Fibroblast of skin of right biceps (primary cell): Measurements from ENCODE around the gene COASY.
A peak's percentile ranks its signal among the peaks of the same experiment; 100 is the strongest.

Source experiments
- DNase-seq: peaks from one replicate; pipeline ENCODE4 v3.0.0-alpha.2; 2013

COASY gene

DNA sequence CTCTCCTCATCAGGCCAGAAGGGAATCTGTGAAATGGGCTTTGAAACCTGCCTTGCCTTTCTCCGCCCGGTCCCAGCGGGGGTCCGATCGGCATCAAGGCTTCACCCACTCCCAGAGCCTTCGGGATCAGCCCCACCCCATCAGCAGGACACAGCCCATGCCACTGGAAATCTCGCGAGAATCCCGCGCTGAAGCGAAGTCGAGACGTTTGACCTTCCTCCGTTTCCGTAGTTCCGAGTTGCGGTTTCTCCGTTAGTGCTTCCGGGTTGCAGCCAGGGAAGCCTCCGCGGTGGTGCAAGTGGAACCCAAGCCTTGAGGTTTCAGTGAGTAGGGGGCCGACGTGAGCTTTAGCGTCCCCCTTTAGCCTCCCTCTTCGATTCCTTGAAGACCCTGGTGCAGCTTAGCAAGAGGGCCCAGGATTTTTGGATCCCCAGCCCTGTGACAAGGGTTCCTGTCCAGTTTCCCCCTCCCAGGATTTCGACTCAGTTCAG is at the start of gene COASY:
TSS of gene COASY (plus strand) at position 252 of the 491 bp plus-strand sequence. CDS start 475 bp downstream, outside the sequence.
- peak; percentile 99 for DNase-seq

DNA sequence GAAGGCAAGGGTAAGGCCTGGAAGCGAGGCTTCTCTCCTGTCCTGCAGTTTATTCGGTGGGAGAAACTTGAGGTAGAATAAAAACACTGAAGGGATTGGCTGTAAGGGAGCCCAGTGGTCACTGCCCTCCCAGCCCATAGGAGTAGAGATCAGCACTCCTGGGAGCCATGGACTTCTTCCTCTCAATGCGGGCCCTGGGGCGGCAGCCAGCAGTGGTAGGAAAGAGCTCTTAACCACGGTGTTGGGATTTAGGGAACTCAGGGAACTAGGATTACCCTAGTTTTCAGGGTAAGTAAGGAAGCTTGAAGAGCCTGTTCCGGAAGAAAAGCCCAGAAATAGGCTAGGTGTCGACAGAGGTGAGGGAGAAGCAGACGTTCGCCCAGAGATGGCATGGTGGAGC is 49.7 kb upstream of the COASY start:
- no peak for DNase-seq

- no peak for DNase-seq
Measured at GRCh38 chr17:42512733-42513251, 49.2 kb upstream of the COASY start.

DNA sequence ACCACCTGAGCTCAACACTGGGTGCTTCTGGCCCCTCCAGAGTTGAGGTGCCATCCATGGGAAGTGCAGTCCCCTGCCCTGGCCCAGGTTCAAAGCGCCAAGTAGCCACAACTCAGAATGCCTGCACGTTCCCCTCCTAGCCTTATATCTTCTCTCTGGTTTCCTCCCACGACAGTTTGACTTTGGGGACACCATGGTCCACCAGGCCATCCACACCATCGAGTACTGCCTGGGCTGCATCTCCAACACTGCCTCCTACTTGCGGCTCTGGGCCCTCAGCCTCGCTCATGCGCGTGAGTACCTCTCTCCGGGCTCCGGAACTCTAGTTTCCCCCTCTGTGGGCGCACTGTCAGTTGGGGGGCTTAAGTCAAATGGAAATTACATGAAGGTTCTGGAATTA is 48.3 kb upstream of the COASY start:
- DNase-seq, result no peak

GRCh38 chr17:42514279-42514678 is 47.7 kb upstream of the COASY start:
- DNase-seq, result no peak

GRCh38 chr17:42514867-42515266 is 47.1 kb upstream of the COASY start:
- no peak for DNase-seq

DNA sequence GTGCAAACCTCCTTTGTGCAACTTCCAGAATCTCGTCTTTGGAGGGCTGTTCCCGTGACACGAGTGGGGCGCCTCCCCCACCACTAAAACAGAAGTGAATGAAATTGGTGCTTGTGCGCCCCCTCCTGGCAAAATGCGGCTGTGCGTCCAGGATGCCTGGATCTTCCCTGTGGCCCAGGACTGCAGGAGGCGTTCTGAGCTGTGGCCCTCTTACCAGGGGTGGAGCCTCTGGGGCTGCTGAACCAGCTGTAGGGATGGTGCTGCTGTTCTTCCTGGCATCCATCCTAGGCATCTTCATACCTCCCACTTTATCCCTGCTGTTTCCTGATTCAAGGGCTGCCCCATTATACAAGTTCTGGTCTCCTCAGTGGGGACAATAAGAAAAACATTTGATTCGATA is 44.4 kb upstream of the COASY start:
- peak; percentile 93 for DNase-seq

- DNase-seq, result peak; percentile 99
Measured at GRCh38 chr17:42518046-42518754, 43.7 kb upstream of the COASY start.

- DNase-seq, result peak; percentile 49
Measured at GRCh38 chr17:42518755-42519545, 43.0 kb upstream of the COASY start.

GRCh38 chr17:42519546-42520491 is 42.1 kb upstream of the COASY start:
- DNase-seq, result peak; percentile 100

GRCh38 chr17:42520540-42520951 is 41.4 kb upstream of the COASY start:
- DNase-seq, result no peak

- peak; percentile 38 for DNase-seq
Measured at GRCh38 chr17:42521036-42521435, 40.9 kb upstream of the COASY start.

GRCh38 chr17:42521666-42522262 is 40.2 kb upstream of the COASY start:
- DNase-seq, result no peak

GRCh38 chr17:42522263-42522790 is 39.6 kb upstream of the COASY start:
- no peak for DNase-seq

- DNase-seq, result no peak
Measured at GRCh38 chr17:42522798-42523278, 39.1 kb upstream of the COASY start.

DNA sequence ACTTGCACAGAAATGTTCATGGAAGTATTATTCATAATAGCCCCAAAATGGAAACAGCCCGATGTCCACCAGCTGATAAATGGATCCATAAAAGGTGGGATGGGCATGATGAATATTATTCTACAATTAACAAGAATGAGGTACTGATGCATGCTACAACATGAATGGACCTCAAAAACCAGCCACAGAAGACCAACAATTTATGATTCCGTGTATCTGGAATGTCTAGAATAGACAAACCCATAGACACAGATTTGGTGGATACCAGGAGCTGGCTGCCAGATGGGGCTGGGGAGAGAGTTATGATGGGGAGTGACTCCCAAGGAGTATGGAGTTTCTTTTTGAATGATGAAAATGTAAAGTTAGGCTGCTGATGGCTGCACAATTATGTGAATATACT is 36.7 kb upstream of the COASY start:
- DNase-seq, result peak; percentile 93

DNA sequence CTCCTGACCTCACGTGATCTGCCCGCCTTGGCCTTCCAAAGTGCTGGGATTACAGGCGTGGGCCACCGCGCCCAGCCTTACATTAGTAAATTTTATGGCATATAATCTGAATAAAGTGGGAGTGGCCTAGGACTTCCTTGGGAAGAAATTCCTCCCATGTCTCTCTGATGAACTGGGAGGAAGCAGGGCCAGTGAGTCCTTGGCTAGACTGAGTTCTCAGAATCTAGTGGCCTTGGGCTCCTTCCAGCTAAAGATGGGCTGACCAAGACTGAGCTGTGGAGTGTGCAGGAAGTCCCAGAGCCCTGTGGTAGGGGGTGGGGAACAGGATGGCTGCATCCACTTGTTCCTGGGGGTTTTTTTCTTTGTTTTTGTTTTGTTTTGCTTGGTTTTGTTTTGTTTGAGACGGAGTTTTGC is 35.9 kb upstream of the COASY start:
- peak; percentile 84 for DNase-seq

GRCh38 chr17:42527932-42528331 is 34.0 kb upstream of the COASY start:
- DNase-seq, result no peak

DNA sequence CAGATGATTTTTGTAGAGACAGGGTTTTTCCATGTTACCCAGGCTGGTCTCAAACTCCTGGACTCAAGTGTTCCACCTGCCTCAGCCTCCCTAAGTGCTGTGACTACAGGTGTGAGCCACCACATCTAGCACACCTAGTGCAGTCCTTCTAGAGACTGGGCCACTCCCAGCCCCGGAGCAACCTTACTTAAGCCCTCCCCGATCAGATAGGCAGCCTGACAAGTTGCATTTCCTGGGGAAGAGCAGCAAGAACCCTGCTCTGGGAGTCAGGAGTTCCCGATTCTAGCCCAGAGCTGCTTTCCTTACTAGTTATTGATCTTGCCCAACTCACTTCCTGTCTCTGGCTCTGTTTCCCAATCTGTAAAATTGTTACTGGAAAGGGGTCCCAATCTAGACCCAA is 32.9 kb upstream of the COASY start:
- no peak for DNase-seq

DNA sequence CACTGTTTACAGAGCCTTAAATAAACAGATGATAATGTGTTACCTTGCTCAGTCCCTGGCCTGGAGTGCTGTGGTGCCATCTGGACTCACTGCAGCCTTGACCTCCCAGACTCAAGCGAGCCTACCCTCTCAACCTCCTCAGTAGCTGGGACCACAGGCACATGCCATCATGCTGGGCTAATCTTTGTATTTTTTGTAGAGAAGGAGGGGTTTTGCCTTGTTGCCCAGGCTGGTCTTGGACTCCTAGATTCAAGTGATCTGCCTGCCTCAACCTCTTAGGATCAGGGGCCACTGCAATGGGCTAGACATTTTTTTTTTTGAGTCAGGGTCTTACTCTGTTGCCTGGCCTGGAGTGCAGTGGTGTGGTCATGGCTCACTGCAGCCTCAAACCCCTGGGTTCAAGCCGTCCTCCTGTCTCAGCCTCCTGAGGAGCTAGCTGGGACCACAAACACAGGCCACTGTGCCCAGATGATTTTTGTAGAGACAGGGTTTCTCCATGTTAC is 30.9 kb upstream of the COASY start:
- DNase-seq, result no peak
